Hepatocyte (in vitro differentiated cells): Measurements from ENCODE around the gene TPBGL. TPM values are rescaled to one million over a fixed set of nuclear protein-coding genes. Genes with fewer than 3 reads are reported as not detected.

Experiments used
- DNase-seq: peaks from one replicate; pipeline ENCODE4 v3.0.0-alpha.2; 2016; ENCODE audit warnings: low spot score
- H2AFZ ChIP-seq: fragments of 200-600 bp; sonication (generic); 2 replicates; pipeline ENCODE4 v1.6.0; 2016; ENCODE audit warnings: antibody characterized with exemption, mild to moderate bottlenecking
- H3K27ac ChIP-seq: fragments of 200-600 bp; sonication (generic); 2 replicates; pipeline ENCODE4 v1.5.1; 2016; ENCODE audit warnings: mild to moderate bottlenecking
- H3K27me3 ChIP-seq: fragments of 200-600 bp; sonication (generic); 2 replicates; pipeline ENCODE4 v1.6.1; 2016
- H3K36me3 ChIP-seq: fragments of 200-600 bp; sonication (generic); replicated peaks from 2 replicates; pipeline ENCODE4 v1.5.1; 2016; ENCODE audit warnings: low read depth; ENCODE audit not compliant: insufficient read depth
- H3K4me1 ChIP-seq: fragments of 200-600 bp; sonication (generic); 2 replicates; pipeline ENCODE4 v1.5.1; 2016; ENCODE audit warnings: mild to moderate bottlenecking, moderate library complexity; ENCODE audit not compliant: insufficient read depth
- H3K4me2 ChIP-seq: fragments of 200-600 bp; sonication (generic); 2 replicates; pipeline ENCODE4 v1.6.0; 2016
- H3K4me3 ChIP-seq: fragments of 200-600 bp; sonication (generic); 2 replicates; pipeline ENCODE4 v1.5.1; 2016; ENCODE audit warnings: mild to moderate bottlenecking
- H3K79me2 ChIP-seq: fragments of 200-600 bp; sonication (generic); 2 replicates; pipeline ENCODE4 v1.6.0; 2017; ENCODE audit warnings: mild to moderate bottlenecking
- H3K9me2 ChIP-seq: fragments of 200-600 bp; sonication (generic); replicated peaks from 2 replicates; pipeline ENCODE4 v1.6.0; 2017; ENCODE audit warnings: mild to moderate bottlenecking; ENCODE audit not compliant: insufficient read depth
- H3K9me3 ChIP-seq: fragments of 200-600 bp; sonication (generic); 2 replicates; pipeline ENCODE4 v1.5.1; 2016; ENCODE audit warnings: low read depth, mild to moderate bottlenecking
- H4K20me1 ChIP-seq: fragments of 200-600 bp; sonication (generic); 2 replicates; pipeline ENCODE4 v1.6.0; 2016; ENCODE audit warnings: mild to moderate bottlenecking; ENCODE audit not compliant: insufficient read depth, poor library complexity, severe bottlenecking
- EZH2 ChIP-seq: fragments of 200-600 bp; sonication (generic); IDR thresholded peaks from 2 replicates; pipeline ENCODE4 v1.6.1; 2016; ENCODE audit warnings: antibody characterized with exemption, mild to moderate bottlenecking, borderline replicate concordance
- EZH2phosphoT487 ChIP-seq: fragments of 200-600 bp; sonication (generic); IDR thresholded peaks from one replicate; pipeline ENCODE4 v1.6.1; 2018; ENCODE audit warnings: antibody characterized with exemption, mild to moderate bottlenecking, low read depth, moderate library complexity; ENCODE audit not compliant: unreplicated experiment, severe bottlenecking
- WGBS: methylation state at CpG from one replicate; pipeline ENCODE4 v1.1.6; 2016; ENCODE audit warnings: low lambda C conversion rate; ENCODE audit errors: missing lambda C conversion rate; 5-methylcytosine and 5-hydroxymethylcytosine counted together
- polyA plus RNA-seq: library from polyadenylated mRNA; unstranded; fragments of >200 nt; fragmentation: Nextera tagmentation; extraction: Ambion mirVana; gene quantifications from 2 replicates; pipeline ENCODE4 v1.2.1, GENCODE V29; 2016
- total RNA-seq: library from RNA; depleted of rRNA; stranded (reverse); fragments of >200 nt; gene quantifications from 2 replicates; pipeline ENCODE4 v1.2.3, GENCODE V29; 2014
- TF ChIP-seq, protein P1 (sequence below): fragments of 200-600 bp; sonication (generic); IDR thresholded peaks from 2 replicates; pipeline ENCODE4 v1.5.1; 2016; ENCODE audit warnings: antibody characterized with exemption, mild to moderate bottlenecking; ENCODE audit not compliant: poor library complexity

Gene TPBGL
- total and polyA plus RNA-seq, 2 experiments from 2014 or later: 0.12 TPM; not detected in 1

DNA sequence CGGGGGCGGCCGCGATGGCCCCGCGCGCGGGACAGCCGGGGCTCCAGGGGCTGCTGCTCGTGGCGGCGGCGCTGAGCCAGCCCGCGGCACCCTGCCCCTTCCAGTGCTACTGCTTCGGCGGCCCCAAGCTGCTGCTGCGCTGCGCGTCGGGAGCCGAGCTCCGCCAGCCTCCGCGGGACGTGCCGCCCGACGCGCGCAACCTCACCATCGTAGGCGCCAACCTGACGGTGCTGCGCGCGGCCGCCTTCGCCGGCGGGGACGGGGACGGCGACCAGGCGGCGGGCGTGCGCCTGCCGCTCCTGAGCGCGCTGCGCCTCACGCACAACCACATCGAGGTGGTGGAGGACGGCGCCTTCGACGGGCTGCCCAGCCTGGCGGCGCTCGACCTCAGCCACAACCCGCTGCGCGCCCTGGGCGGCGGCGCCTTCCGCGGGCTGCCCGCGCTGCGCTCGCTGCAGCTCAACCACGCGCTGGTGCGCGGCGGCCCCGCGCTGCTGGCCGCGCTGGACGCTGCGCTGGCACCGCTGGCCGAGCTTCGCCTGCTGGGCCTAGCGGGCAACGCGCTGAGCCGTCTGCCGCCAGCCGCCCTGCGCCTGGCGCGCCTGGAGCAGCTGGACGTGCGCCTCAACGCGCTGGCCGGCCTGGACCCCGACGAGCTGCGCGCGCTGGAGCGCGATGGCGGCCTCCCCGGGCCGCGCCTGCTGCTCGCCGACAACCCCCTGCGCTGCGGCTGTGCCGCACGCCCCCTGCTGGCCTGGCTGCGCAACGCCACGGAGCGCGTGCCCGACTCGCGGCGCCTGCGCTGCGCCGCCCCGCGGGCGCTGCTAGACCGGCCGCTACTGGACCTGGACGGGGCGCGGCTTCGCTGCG is 697 bp downstream of the TPBGL start:
- no peak overlapping the region for H3K27ac ChIP-seq
- peaks cover 5% of the 10 kb centered on the region for H3K4me1 ChIP-seq
- no peak for TF ChIP-seq EZH2
- TF ChIP-seq, protein P1, sequence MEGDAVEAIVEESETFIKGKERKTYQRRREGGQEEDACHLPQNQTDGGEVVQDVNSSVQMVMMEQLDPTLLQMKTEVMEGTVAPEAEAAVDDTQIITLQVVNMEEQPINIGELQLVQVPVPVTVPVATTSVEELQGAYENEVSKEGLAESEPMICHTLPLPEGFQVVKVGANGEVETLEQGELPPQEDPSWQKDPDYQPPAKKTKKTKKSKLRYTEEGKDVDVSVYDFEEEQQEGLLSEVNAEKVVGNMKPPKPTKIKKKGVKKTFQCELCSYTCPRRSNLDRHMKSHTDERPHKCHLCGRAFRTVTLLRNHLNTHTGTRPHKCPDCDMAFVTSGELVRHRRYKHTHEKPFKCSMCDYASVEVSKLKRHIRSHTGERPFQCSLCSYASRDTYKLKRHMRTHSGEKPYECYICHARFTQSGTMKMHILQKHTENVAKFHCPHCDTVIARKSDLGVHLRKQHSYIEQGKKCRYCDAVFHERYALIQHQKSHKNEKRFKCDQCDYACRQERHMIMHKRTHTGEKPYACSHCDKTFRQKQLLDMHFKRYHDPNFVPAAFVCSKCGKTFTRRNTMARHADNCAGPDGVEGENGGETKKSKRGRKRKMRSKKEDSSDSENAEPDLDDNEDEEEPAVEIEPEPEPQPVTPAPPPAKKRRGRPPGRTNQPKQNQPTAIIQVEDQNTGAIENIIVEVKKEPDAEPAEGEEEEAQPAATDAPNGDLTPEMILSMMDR: peak; percentile 59
- DNase-seq: peak; percentile 94
- no peaks in the 10 kb centered on the region for H3K36me3 ChIP-seq
- no peaks in the 10 kb centered on the region for H3K79me2 ChIP-seq
- H4K20me1 ChIP-seq: no peaks in the 10 kb centered on the region
- H3K9me3 ChIP-seq: no peaks in the 10 kb centered on the region
- 2% methylated on average over 133 of the region's 140 CpGs for WGBS
- H3K9me2 ChIP-seq: no peaks in the 10 kb centered on the region
- peak overlapping the region; percentile 94 for H3K4me2 ChIP-seq
- peak overlapping the region; percentile 39 for H3K4me3 ChIP-seq
- H2AFZ ChIP-seq: no peak overlapping the region
- peaks cover 69% of the 10 kb centered on the region for H3K27me3 ChIP-seq

DNA sequence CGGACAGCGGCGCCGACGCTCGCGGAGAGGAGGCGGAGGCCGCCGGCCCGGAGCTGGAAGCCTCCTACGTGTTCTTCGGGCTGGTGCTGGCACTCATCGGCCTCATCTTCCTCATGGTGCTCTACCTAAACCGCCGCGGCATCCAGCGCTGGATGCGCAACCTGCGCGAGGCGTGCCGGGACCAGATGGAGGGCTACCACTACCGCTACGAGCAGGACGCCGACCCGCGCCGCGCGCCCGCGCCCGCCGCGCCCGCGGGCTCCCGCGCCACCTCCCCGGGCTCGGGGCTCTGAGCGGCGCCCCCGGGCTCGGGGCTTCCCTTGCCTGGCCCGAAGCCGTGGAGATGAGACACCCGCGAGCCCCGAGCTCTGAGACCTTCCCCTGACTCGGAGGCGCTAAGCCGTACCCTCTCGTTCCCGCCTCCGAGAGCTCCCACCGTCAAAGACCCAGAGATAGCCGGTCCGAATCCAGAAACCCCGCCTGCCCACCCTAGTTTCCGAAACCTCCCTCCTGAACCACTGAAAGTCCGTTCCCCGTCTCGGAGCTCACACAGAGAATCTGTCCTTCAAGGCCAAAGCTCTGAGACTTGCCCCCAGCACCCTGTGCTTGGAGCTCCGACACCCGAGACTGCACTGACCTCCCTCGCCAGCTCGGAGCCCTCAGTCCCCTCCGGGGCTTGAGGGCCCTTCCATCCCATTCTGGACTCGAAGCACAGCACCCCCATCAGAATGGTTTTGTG is 1.5 kb downstream of the TPBGL start:
- Histone ChIP-seq H3K9me2 (no peaks in the 10 kb centered on the region), H3K4me1 (peaks cover 5% of the 10 kb centered on the region), H2AFZ (no peak overlapping the region), H4K20me1 (no peaks in the 10 kb centered on the region), H3K27me3 (peaks cover 69% of the 10 kb centered on the region), H3K27ac (no peak overlapping the region), H3K9me3 (no peaks in the 10 kb centered on the region), H3K36me3 (no peaks in the 10 kb centered on the region), H3K4me3 (peak overlapping the region; percentile 33), H3K79me2 (no peaks in the 10 kb centered on the region), H3K4me2 (peak overlapping the region; percentile 94)
- DNase-seq: no peak
- 10% methylated on average over 48 of the region's 72 CpGs for whole genome bisulfite sequencing
- TF ChIP-seq, protein P1: no peak
- TF ChIP-seq EZH2: no peak
- TF ChIP-seq EZH2phosphoT487: no peak

DNA sequence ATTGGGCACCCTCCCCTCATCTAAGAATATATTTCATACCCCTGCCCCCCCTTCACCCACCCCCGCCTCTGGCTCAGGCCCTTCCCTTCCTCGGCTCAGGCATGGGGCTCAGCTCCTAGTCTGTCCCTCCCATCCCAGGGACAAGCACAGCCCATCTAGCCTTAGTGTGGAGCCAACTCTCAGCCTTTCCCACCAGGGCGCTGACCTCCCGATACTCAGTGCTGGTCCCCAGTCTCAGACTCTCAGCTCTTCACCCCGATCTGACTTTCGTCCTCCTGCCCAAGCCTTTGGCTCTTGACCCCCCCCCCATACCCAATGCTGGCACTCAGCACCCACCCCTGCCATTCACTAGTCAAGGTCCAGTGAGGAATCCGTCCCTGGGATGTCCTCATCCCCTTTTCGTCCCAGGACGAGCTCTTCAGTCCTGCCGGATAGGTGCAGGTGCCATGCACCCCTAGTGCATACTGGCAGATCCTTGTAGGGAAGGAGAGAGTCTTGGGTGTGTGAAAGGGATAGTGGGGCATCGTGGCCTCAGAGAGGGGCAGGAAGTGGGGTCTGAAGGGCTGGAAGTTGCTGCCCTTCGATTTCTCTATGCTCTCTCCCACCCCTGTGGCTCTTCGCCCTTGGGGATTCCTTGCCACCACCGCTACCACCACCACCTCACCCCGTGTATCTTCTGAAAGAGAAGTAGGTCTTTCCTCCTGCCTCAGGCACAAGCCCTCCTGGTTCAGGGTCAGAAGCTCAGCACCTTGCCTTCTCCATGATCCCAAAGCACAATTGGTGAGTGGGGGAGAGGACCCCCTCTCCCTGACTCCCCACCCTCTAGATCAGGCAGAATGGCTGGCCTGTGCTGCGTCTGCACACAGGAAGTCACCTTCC is 2.4 kb downstream of the TPBGL start:
- no peaks in the 10 kb centered on the region for H3K36me3 ChIP-seq
- H3K9me2 ChIP-seq: no peaks in the 10 kb centered on the region
- TF ChIP-seq EZH2 (no peak), EZH2phosphoT487 (no peak)
- TF ChIP-seq, protein P1: no peak
- no peak overlapping the region for H3K4me3 ChIP-seq
- 88% methylated on average over 15 of the region's 16 CpGs for WGBS
- no peaks in the 10 kb centered on the region for H3K79me2 ChIP-seq
- peaks cover 5% of the 10 kb centered on the region for H3K4me1 ChIP-seq
- DNase-seq: no peak
- H4K20me1 ChIP-seq: no peaks in the 10 kb centered on the region
- no peak overlapping the region for H3K4me2 ChIP-seq
- no peak overlapping the region for H2AFZ ChIP-seq
- no peaks in the 10 kb centered on the region for H3K9me3 ChIP-seq
- H3K27ac ChIP-seq: no peak overlapping the region
- H3K27me3 ChIP-seq: peaks cover 63% of the 10 kb centered on the region
